ENCODE data around the gene AGBL4.

Gene AGBL4

DNA sequence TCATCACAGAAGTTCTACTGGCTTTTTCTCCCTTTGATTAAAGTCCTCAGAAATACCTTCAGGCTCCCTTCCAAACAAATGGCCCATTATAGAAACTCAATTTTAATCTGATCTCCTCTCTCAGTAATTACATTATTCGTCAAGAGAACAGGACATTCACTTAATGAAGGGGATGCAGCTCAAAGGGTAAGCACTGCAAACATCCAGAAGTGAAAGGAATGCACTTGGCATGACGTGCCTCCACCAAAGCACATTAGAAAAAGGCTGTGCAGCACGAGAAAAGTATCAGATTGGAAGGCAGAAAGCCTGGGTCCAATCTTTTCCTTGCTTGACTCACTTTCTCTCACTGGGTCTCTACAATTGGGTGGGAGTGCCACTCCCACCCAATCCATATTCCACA, 1024.4 kb downstream of the AGBL4 start:
- TF ChIP-seq, protein P1, sequence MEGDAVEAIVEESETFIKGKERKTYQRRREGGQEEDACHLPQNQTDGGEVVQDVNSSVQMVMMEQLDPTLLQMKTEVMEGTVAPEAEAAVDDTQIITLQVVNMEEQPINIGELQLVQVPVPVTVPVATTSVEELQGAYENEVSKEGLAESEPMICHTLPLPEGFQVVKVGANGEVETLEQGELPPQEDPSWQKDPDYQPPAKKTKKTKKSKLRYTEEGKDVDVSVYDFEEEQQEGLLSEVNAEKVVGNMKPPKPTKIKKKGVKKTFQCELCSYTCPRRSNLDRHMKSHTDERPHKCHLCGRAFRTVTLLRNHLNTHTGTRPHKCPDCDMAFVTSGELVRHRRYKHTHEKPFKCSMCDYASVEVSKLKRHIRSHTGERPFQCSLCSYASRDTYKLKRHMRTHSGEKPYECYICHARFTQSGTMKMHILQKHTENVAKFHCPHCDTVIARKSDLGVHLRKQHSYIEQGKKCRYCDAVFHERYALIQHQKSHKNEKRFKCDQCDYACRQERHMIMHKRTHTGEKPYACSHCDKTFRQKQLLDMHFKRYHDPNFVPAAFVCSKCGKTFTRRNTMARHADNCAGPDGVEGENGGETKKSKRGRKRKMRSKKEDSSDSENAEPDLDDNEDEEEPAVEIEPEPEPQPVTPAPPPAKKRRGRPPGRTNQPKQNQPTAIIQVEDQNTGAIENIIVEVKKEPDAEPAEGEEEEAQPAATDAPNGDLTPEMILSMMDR (IDR thresholded peaks at IDR 0.05; ENCODE audit: borderline replicate concordance, insufficient read depth, low read depth, low read length) = no peak
- no peak overlapping the region for H3K4me3 ChIP-seq (ENCODE audit: low read depth, low read length)

DNA sequence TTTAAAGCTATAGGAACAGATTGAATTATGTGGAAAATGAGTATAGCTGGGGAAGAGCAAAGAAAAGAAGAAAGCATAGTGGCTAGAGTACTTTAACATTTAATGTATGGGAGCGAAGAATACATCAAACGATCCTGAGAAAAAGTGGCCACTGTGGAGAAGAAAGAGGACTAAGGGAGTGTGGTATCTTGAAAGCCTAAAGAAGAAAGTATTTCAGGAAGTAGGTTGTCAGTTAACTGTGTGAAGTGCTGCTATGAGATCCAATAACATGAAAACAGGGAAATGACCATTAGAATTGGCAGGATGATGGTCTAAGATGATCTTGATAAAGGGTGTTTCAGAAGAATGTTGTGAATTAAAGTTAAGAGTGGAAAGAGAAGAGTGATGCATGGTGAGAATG, 1027.4 kb downstream of the AGBL4 start:
- TF ChIP-seq, protein P1 (IDR thresholded peaks at IDR 0.05; ENCODE audit: borderline replicate concordance, insufficient read depth, low read depth, low read length) = no peak

DNA sequence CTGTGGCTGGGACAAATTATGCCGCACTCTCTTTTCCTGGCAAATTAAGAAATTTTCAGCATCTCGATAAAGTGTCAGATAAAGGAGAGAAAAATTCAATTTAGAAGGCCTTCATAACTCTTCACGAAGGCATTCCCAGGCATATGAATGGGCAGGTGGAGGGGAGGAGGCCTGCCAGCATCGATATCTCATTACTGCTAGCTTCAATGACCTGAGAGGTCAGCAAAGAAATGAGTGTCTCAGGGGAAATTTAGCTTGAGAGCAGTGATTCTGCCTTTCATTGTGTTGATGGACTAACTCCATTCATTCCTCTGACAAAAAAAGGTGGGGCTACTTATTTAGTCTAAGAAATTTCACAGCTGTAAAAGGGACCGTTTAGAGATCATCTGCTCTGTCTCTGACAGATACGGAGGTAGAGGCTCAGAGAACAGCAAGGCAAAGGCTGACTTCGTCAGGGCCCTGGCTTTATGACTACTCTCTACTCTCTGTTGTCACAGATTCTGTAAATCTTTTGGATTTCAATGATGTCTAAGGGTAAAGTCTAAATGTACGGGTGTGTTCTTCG, 1035.0 kb downstream of the AGBL4 start:
- TF ChIP-seq, protein P1 (IDR thresholded peaks at IDR 0.05; ENCODE audit: borderline replicate concordance, insufficient read depth, low read depth, low read length) = no peak
- H3K4me3 ChIP-seq (ENCODE audit: low read depth, low read length) = no peak overlapping the region

More for the DNA sequence above, 1027.4 kb downstream of the AGBL4 start:
- no peak overlapping the region for H3K4me3 ChIP-seq (ENCODE audit: low read depth, low read length)

DNA sequence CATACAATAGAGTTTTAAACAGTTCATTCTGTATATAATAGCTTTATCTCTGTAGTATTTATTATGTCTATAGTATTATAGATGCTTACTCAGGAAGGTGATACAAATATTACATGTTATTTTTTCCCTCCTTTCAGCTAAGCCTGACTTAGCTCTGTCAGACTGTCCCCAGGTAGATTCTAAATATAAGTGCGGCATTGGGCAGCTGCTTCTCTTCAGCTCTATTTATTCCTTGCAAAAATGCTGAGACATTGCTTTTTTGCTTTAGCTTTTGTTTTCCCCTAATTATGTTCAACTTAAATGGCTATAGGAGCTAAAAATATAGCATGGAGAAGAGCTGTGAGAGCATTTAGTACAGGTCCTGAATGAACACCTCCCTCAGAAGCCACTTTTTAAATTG, 1043.8 kb downstream of the AGBL4 start:
- TF ChIP-seq, protein P1 (IDR thresholded peaks at IDR 0.05; ENCODE audit: borderline replicate concordance, insufficient read depth, low read depth, low read length) = no peak
- H3K4me3 ChIP-seq (ENCODE audit: low read depth, low read length) = no peak overlapping the region

DNA sequence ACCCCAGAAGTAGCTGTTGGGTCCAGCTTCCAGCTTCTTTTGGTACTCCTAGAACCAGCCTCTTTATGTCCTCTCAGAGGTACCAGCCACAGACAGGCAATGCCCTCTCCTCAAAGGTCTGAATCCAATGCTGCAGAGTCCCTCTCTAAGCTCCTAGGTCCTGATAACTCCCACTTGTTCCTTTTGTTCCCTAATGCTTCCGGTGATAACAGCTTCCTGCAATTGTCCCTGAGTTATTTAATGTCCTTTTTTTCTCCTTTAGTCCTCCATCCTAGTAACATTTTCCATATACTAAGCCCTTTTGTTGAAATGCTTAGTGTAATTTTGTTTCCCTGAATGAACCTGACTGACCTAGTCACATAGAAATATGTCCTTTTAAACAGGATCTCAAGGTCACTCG, 1045.3 kb downstream of the AGBL4 start:
- TF ChIP-seq, protein P1 (IDR thresholded peaks at IDR 0.05; ENCODE audit: borderline replicate concordance, insufficient read depth, low read depth, low read length) = no peak
- H3K4me3 ChIP-seq (ENCODE audit: low read depth, low read length) = no peak overlapping the region

DNA sequence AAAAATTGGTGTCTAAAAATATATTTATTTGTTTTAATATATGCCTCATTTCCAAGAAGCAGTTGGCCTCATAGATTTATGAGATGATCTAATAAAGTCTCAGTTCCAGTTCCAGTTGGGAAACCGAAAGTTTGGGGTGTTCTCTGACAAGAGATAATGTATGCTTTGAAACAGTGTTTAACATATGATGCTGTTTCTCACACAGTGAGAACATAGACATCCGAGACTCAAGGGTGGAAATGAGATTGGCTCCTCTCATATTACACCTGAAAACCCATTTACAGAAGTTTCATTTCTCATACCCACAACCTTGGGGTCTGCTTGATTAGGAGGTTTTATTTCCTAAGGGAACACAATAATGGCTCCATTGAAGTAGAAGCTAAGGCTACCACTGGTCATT, 1046.5 kb downstream of the AGBL4 start:
- no peak overlapping the region for H3K4me3 ChIP-seq (ENCODE audit: low read depth, low read length)
- TF ChIP-seq, protein P1 (IDR thresholded peaks at IDR 0.05; ENCODE audit: borderline replicate concordance, insufficient read depth, low read depth, low read length) = no peak

DNA sequence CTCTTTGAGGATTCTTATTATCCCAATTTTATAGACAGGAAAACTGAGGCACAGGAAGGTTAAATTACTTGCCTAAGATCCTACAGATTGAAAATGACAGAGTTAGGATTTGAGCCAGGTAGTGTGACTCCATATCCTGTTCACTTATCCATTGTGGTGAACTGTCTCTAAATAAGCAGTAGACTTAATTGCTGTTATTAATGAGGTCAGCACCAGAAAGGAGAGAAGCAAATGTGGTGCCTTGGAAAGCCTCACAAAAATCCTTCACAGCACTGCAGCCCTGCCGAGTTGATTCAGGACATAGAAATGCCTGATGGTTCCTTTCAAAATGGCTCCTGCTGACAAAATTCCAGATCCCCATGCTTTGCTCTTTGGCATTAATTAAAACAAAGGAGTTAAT, 1053.8 kb downstream of the AGBL4 start:
- TF ChIP-seq, protein P1 (IDR thresholded peaks at IDR 0.05; ENCODE audit: borderline replicate concordance, insufficient read depth, low read depth, low read length) = no peak
- no peak overlapping the region for H3K4me3 ChIP-seq (ENCODE audit: low read depth, low read length)
